ENCODE results near the gene IQCN. TPM values are rescaled to one million over a fixed set of nuclear protein-coding genes. Genes with fewer than 3 reads are reported as not detected.

Gene IQCN
- total RNA-seq, 3 donors from 2014 or later (not counting 1 experiment from before 2014, with no cell fraction given): 13.7 to 19.4 (median 15.6) TPM

DNA sequence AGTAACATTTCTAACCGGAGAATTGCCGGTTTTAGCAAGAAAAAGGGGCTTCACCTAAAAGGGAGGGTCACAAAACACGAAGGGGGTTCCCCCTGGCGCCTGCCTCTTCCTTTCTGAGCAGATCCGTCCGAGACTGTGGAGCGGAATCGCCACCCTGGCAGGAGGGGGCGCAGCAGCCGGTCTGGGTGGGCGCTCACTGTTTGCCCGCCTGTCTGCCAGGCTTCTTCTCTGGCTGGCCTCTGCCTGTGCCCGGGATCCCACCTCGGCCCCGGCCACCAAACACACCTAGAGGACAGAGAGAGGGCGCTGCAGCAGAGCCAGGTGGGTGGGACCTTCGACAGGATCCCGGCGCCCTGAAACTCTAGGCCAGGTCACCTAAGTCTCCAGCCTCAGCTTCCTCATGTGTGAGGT lies 33.0 kb upstream of the IQCN start:
- Mint-ChIP-seq H3K9me3 (no peaks in the 10 kb centered on the region), H3K27me3 (ENCODE audit: low read depth in 2 of 2) (no peaks in the 10 kb centered on the region), H3K4me3 (peak overlapping the region; percentile 35), H3K36me3 (no peaks in the 10 kb centered on the region), H3K4me1 (peaks cover 17 to 34% of the 10 kb centered on the region in 2 donors), H3K27ac (peak overlapping the region; percentile 96 to 97)
- Histone ChIP-seq H3K4me3 (ENCODE audit: low read length) (no peak overlapping the region), H3K27me3 (ENCODE audit: control insufficient read depth, insufficient read depth, low read length) (no peaks in the 10 kb centered on the region), H3K9me3 (ENCODE audit: control insufficient read depth, insufficient read depth, low read length) (no peaks in the 10 kb centered on the region), H3K4me1 (ENCODE audit: control insufficient read depth, insufficient read depth, low read length) (peaks cover 60% of the 10 kb centered on the region), H3K36me3 (ENCODE audit: control insufficient read depth, insufficient read depth, low read length) (peaks cover 21% of the 10 kb centered on the region), H3K27ac (ENCODE audit: low read length) (peak overlapping the region; percentile 99)
- TF ChIP-seq, protein P1, sequence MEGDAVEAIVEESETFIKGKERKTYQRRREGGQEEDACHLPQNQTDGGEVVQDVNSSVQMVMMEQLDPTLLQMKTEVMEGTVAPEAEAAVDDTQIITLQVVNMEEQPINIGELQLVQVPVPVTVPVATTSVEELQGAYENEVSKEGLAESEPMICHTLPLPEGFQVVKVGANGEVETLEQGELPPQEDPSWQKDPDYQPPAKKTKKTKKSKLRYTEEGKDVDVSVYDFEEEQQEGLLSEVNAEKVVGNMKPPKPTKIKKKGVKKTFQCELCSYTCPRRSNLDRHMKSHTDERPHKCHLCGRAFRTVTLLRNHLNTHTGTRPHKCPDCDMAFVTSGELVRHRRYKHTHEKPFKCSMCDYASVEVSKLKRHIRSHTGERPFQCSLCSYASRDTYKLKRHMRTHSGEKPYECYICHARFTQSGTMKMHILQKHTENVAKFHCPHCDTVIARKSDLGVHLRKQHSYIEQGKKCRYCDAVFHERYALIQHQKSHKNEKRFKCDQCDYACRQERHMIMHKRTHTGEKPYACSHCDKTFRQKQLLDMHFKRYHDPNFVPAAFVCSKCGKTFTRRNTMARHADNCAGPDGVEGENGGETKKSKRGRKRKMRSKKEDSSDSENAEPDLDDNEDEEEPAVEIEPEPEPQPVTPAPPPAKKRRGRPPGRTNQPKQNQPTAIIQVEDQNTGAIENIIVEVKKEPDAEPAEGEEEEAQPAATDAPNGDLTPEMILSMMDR (IDR thresholded peaks at IDR 0.05): no peak
- DNase-seq (peak in 1 of 2 donors; percentile 67), ATAC-seq (no peak)
- intact Hi-C loops (cut with micrococcal nuclease): no loop called here
- WGBS (ENCODE audit: insufficient coverage): 83% methylated on average over 19 of the region's 19 CpGs

DNA sequence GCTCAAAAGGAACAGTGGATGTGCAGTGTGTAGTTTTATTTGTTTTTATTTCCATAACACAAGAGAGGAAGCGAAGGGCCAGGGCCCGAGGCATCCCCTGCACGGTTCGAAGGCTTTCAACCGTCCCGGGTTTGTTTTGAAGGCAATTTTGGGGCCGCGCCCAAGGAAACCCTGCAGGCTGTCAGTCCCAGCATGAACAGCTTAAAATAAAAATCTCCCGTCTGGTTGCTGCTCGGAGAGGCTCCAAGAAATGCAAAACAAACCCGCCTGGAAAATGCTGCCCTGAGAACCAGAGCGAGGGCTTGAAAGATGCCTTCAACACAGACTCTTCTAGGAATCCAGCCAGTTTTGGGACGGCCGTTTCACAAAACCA lies 32.6 kb upstream of the IQCN start:
- 77% methylated on average over 14 of the region's 14 CpGs for WGBS (ENCODE audit: insufficient coverage)
- no peaks in the 10 kb centered on the region for H3K27me3 ChIP-seq (ENCODE audit: control insufficient read depth, insufficient read depth, low read length)
- ATAC-seq: no peak
- no peak overlapping the region for H3K4me3 ChIP-seq (ENCODE audit: low read length)
- H3K9me3 ChIP-seq (ENCODE audit: control insufficient read depth, insufficient read depth, low read length): no peaks in the 10 kb centered on the region
- H3K36me3 ChIP-seq (ENCODE audit: control insufficient read depth, insufficient read depth, low read length): peaks cover 17% of the 10 kb centered on the region
- no peaks in the 10 kb centered on the region for H3K27me3 Mint-ChIP-seq (ENCODE audit: low read depth in 2 of 2)
- TF ChIP-seq, protein P1 (IDR thresholded peaks at IDR 0.05): no peak
- peak overlapping the region; percentile 35 for H3K4me3 Mint-ChIP-seq
- no peaks in the 10 kb centered on the region for H3K36me3 Mint-ChIP-seq
- no peaks in the 10 kb centered on the region for H3K9me3 Mint-ChIP-seq
- H3K27ac Mint-ChIP-seq: peak overlapping the region; percentile 96 to 97
- intact Hi-C loops (cut with micrococcal nuclease): loop anchor here (1.0 kb wide), 1 partner anchor 8 kb away; no protein-coding TSS in a partner anchor
- peaks cover 64% of the 10 kb centered on the region for H3K4me1 ChIP-seq (ENCODE audit: control insufficient read depth, insufficient read depth, low read length)
- DNase-seq: peak in 1 of 2 donors; percentile 41
- peak overlapping the region; percentile 99 for H3K27ac ChIP-seq (ENCODE audit: low read length)
- peaks cover 17 to 34% of the 10 kb centered on the region in 2 donors for H3K4me1 Mint-ChIP-seq

DNA sequence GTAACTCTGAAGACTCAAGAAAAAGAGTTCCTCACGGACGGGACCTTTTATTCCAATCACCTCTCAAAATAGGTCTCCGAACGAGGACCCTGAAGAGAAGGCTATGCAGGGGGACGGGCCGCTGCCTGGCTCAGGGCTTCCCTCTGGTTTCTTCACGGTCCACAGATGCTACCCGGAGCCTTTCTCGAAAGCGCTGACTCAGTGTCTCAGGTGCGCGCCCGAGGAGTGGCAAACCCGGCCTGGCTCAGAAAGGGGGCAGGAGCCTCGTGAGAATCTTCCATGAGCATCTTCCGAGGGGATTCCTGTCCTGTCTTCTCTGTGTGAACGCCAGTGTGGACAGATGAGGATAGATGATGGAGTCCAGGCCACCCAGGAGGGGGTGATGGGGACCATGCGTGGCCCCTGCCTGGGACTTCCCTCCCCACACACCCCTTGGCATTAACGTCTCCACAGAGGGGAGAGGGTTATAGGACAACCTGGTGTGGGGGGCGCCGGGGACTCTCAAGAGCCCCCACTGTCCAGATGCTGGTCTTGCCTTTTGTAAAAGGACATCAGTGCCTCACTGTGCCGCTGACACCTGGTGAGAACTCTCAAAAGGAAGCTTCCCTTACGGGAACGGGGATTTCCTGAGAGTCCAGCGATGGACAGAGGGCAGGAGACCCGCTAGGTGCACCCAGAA lies 32.1 kb upstream of the IQCN start:
- Mint-ChIP-seq H3K9me3 (no peaks in the 10 kb centered on the region), H3K36me3 (no peaks in the 10 kb centered on the region), H3K27me3 (ENCODE audit: low read depth in 2 of 2) (no peaks in the 10 kb centered on the region), H3K4me3 (peak overlapping the region; percentile 40), H3K4me1 (peaks cover 17 to 34% of the 10 kb centered on the region in 2 donors), H3K27ac (peak overlapping the region; percentile 96 to 97)
- Histone ChIP-seq H3K36me3 (ENCODE audit: control insufficient read depth, insufficient read depth, low read length) (peaks cover 12% of the 10 kb centered on the region), H3K4me3 (ENCODE audit: low read length) (no peak overlapping the region), H3K9me3 (ENCODE audit: control insufficient read depth, insufficient read depth, low read length) (no peaks in the 10 kb centered on the region), H3K4me1 (ENCODE audit: control insufficient read depth, insufficient read depth, low read length) (peaks cover 69% of the 10 kb centered on the region), H3K27ac (ENCODE audit: low read length) (peak overlapping the region; percentile 99), H3K27me3 (ENCODE audit: control insufficient read depth, insufficient read depth, low read length) (no peaks in the 10 kb centered on the region)
- TF ChIP-seq, protein P1 (IDR thresholded peaks at IDR 0.05): no peak
- intact Hi-C loops (cut with micrococcal nuclease): loop anchor here (1.0 kb wide), 1 partner anchor 9 kb away; no protein-coding TSS in a partner anchor
- ATAC-seq: no peak
- WGBS (ENCODE audit: insufficient coverage): 84% methylated on average over 25 of the region's 26 CpGs
- peak in 1 of 2 donors; percentile 28 for DNase-seq
